Muscle of arm (tissue), 14 donors: ENCODE results near the gene PRKCQ. TPM values are rescaled to one million over a fixed set of nuclear protein-coding genes. Genes with fewer than 3 reads are reported as not detected.
A peak's percentile ranks its signal among the peaks of the same experiment; 100 is the strongest.

Source experiments
- DNase-seq: peaks from one replicate; pipeline ENCODE4 v3.0.0-alpha.2; 2013
- long read RNA-seq, 11 donors: transcript quantifications; one replicate each; lab custom pipeline, GENCODE V29; 2026
- polyA plus RNA-seq, 12 donors: library from polyadenylated mRNA; unstranded; fragments of 120-200 nt; gene quantifications; one replicate each; pipeline ENCODE4 v1.2.1, GENCODE V29; 2013; ENCODE audit not compliant: insufficient read length in 12 of 12

PRKCQ gene
- 10 to 100 TPM in 8 of 12 donors, 1 to 10 TPM in 3, not detected in 1; 4.5 to 21.4 (median 16.1) TPM for polyA plus RNA-seq
- long read RNA-seq, donor 1, result 0 reads
- long read RNA-seq, donor 2, partial matches to known transcripts, result 0 of 2 reads
- long read RNA-seq, donor 2, other reads (novel, unspliced or antisense), result 0 of 2 reads
- long read RNA-seq, donor 3, partial matches to known transcripts, result 0 of 1 reads
- long read RNA-seq, donor 3, other reads (novel, unspliced or antisense), result 0 of 1 reads
- long read RNA-seq, donor 4, result 0 reads
- long read RNA-seq, donor 5, result 0 reads
- long read RNA-seq, donor 6, partial matches to known transcripts, result 0 of 1 reads
- long read RNA-seq, donor 6, other reads (novel, unspliced or antisense), result 0 of 1 reads
- long read RNA-seq, donor 7, result 0 reads
- long read RNA-seq, donor 8, partial matches to known transcripts, result 5 of 5 reads
- long read RNA-seq, donor 8, other reads (novel, unspliced or antisense), result 0 of 5 reads
- long read RNA-seq, donor 9, result 0 reads
- long read RNA-seq, donor 10, partial matches to known transcripts, result 0 of 1 reads
- long read RNA-seq, donor 10, other reads (novel, unspliced or antisense), result 0 of 1 reads
- long read RNA-seq, donor 11, result 0 reads

DNA sequence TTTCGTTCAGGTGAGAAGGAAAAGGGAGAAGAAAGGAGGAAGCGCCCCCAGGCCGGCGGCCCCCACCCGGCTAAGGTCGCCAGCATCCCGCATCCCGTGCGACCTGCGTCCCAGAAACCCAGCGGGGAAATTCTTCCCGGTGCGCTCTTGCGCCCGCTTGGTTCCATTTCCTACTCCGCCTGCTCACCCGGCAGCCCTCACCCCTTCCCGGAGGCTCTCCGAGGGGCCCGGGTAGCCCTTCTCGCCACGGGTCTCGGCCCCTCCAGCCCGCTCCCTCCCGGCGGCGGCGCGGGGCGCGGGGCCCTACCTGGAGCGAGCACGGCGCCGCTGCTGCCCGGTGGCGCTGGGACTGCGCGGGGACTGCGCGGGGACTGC lies at the start of gene PRKCQ:
Gene PRKCQ, minus strand, starts transcription at position 373 of the 375 bp plus-strand sequence. CDS start 65,141 bp downstream, outside the sequence.
- DNase-seq, result no peak

GRCh38 chr10:6625428-6625827 lies 45.4 kb upstream of the PRKCQ start:
- DNase-seq, result no peak

- no peak for DNase-seq
These were observed 44.3 kb upstream of the PRKCQ start for GRCh38 chr10:6624392-6624791.

DNA sequence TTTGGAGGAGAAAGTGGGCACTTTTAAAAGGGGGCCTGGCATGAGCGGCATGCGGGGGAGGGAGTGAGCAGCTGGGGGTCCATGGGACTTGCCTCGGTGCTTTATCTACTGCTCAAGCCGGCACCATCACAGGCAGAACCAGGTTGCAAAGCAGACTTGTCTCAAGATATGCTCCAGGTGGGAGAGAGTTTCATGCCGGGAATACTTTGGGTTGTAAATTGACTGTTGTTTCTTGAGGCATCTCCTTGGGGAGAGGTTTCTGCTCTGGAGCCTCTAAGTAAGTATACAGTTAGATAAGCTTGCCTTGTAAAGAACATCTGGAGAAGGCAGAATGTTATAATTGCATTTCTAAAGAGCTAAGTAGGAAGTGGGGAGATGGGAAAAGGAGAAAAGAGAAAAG lies 42.8 kb upstream of the PRKCQ start:
- no peak for DNase-seq

DNA sequence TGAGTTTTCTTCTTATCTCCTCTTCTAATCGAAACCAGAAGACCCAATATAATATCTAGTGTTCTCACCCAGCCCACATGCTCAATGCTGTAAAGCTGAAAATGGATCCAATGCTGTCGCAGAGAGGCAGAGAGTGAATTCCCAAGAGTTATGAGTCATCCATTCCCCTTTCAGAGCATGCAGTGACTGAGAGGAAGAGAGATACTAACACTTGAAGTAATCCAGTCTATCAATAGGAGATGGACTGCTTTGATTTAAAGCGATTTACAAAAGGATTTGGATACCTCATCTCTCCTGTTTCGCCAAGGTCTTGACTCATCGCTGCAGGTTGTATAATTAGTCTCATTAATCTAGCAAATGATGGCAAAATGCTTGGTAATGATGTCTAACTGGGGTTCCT lies 41.5 kb upstream of the PRKCQ start:
- no peak for DNase-seq

DNA sequence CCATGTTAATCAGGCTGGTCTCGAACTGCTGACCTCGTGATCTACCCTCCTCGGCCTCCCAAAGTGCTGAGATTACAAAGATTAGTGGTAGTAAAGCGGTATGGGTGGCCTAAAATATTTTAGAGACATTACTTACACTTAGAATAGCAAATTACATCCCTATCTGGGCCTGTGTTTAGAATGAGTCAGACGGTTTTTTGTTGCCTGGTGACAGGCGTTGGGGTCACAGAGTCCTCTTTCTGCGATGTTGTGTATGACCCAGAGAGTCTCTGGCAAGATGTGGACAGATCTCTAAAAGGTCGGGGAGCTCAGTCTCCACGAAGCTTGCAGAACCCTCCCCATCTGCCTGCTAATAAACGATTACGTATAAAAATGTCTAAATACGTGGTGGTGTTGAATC lies 39.6 kb upstream of the PRKCQ start:
- no peak for DNase-seq

- DNase-seq, result no peak
These were observed 38.3 kb upstream of the PRKCQ start for GRCh38 chr10:6618340-6618739.

- DNase-seq, result no peak
These were observed 37.4 kb upstream of the PRKCQ start for GRCh38 chr10:6617309-6618076.

GRCh38 chr10:6615971-6616370 lies 35.9 kb upstream of the PRKCQ start:
- no peak for DNase-seq

GRCh38 chr10:6612371-6612770 lies 32.3 kb upstream of the PRKCQ start:
- DNase-seq, result no peak

DNA sequence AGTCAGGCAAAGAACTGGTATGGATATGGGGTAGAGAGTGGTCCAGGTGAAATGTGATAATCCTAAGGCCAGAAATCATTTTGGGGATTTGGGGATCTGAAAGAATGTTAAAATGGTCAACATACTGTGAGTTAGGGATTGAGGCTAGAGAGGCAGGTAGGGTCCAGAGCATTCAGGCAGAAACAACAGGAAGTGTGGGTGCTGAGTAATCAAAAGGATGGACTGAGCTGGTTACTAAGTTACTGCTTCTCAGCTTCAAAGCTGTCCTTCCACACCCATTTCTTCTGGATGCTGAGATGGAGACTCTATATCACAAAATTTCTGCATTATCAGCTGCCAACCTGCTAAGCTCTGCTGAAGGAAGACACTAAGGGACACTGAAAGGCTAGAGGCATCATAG lies 30.6 kb upstream of the PRKCQ start:
- no peak for DNase-seq

- DNase-seq, result no peak
These were observed 29.5 kb upstream of the PRKCQ start for GRCh38 chr10:6609625-6610024.

DNA sequence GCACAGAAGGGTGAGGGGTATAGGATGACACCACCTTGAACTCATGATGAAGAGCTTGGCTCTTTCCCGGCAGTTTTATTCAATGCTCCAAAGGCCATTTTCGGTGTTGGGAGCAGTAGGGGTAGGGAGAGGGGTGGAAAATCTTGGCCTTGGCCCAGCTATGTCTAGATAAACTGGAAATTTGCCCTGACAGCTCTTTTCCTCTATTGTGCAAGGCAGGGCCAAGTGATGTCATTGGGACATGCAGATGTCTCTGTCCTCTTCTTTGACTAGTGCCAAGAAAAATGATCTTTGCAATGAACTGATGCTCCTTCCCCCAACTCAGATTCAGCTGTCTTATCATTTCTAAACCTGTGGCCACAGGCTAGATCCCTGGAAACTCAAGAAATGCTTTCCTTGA lies 27.7 kb upstream of the PRKCQ start:
- peak; percentile 51 for DNase-seq

- no peak for DNase-seq
These were observed 27.1 kb upstream of the PRKCQ start for GRCh38 chr10:6607182-6607581.

GRCh38 chr10:6603142-6604125 lies 23.4 kb upstream of the PRKCQ start:
- peak; percentile 61 for DNase-seq

- DNase-seq, result no peak
These were observed 22.6 kb upstream of the PRKCQ start for GRCh38 chr10:6602700-6603084.

- DNase-seq, result no peak
These were observed 22.1 kb upstream of the PRKCQ start for GRCh38 chr10:6602026-6602699.

- DNase-seq, result no peak
These were observed 21.2 kb upstream of the PRKCQ start for GRCh38 chr10:6601246-6601805.

DNA sequence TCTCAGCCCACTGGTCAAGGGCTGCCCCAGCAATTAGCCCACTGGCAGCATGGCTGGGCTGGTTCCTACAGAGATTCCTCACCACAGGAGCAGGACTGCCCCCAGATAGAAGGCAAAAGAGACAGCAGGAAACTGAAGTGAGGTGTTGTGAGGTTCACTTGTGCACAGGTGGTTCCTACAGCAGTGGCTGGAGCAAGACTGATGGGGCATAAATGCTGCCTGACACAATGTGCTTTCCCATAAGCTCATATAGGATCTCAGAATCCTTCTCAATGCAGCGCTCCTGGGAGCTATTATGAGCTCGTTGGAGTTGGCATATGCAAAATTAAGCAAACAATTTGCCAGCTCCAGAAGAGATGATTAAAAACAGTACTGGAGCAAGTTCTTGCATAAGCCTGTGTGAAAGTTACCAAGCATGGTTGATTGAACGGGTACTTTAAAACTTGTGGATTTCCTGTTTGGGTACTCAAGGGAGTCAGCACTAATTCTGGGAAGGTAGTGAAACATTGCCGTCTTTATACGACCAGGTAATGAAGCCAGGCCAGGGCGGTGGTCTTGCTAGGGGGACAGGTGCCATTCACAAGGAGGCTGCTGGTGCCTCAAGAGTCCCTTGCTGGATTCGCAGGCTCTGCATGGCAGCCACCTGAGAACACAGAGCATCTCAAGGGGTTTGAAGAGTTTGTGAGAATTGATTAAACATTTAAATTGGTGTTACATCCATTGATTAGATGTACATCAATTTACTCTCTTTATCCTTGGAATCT lies 20.3 kb upstream of the PRKCQ start:
- no peak for DNase-seq

GRCh38 chr10:6598679-6599078 lies 18.6 kb upstream of the PRKCQ start:
- DNase-seq, result no peak
